ENCODE results near the gene CPT1B. TPM values are rescaled to one million over a fixed set of nuclear protein-coding genes. Genes with fewer than 3 reads are reported as not detected.

Gene CPT1B
- total and polyA plus RNA-seq, 10 of the 15 experiments (the other 5 are each of a cell fraction or from before 2014, with no cell fraction given) = 3.5 to 54.0 (median 21.7) TPM

GRCh38 chr22:50520826-50521453 lies 57.3 kb downstream of the CPT1B start:
- Histone ChIP-seq H3K9me3 (replicated peaks; ENCODE audit: control insufficient read depth, insufficient read depth, low read length) (no peaks in the 10 kb centered on the region), H3K4me1 (ENCODE audit: control insufficient read depth, insufficient read depth, low read length) (peaks cover 4% of the 10 kb centered on the region; the same call in 1 of the 2 replicates), H4K20me1 (ENCODE audit: control insufficient read depth, insufficient read depth) (no peaks in the 10 kb centered on the region), H3K27me3 (replicated peaks in 1 of 2; ENCODE audit: control insufficient read depth in 2 of 2, insufficient read depth in 2 of 2, low read length in 1 of 2) (no peaks in the 10 kb centered on the region), H3K27ac (ENCODE audit: control insufficient read depth, insufficient read depth) (no peak overlapping the region), H3K4me2 (ENCODE audit: control insufficient read depth, insufficient read depth) (no peak overlapping the region), H3K4me3 (no peak overlapping the region), H2AFZ (ENCODE audit: control insufficient read depth, low read depth, low read length) (no peak overlapping the region), H3K36me3 (ENCODE audit: control insufficient read depth in 2 of 2, insufficient read depth in 2 of 2, low read length in 1 of 2) (peaks cover 5 to 53% of the 10 kb centered on the region in 2 experiments; a peak in 3 of 4 replicates), H3K79me2 (ENCODE audit: control insufficient read depth, insufficient read depth, low read length) (peaks cover 18% of the 10 kb centered on the region), H3K9ac (ENCODE audit: control insufficient read depth, insufficient read depth, low read length) (no peak overlapping the region)
- RAD21 ChIA-PET (ENCODE audit: unreplicated experiment) = no interaction called here
- SMC1A ChIA-PET (ENCODE audit: uncharacterized antibody, unreplicated experiment) = no interaction called here
- FAIRE-seq = no peak
- CTCF ChIA-PET = no interaction called here
- in situ Hi-C loops (cut with MboI) = no loop called here
- no TSS peak for BruUV-seq (replicated peaks)
- no peak for ATAC-seq
- intact Hi-C loops (cut with micrococcal nuclease; ENCODE audit: unreplicated experiment) = no loop called here
- WGBS (ENCODE audit: insufficient coverage, insufficient replicate concordance, low lambda C conversion rate, missing lambda C conversion rate) = 92% methylated on average over 10 of the region's 13 CpGs
- POLR2A ChIA-PET = no interaction called here
- no peak for DNase-seq (ENCODE audit: low read depth, low spot score)
- no peak for TF ChIP-seq KAT2A (conservative IDR thresholded peaks at IDR 0.05; ENCODE audit: control insufficient read depth, low read depth, low read length)
- no peak for TF ChIP-seq SPI1 (IDR thresholded peaks at IDR 0.05; ENCODE audit: borderline replicate concordance, insufficient read depth, low read depth, low read length)
- no peak for TF ChIP-seq FOXM1 (IDR thresholded peaks at IDR 0.05; ENCODE audit: low read depth, low read length)
- no peak for TF ChIP-seq POLR2AphosphoS5 (IDR thresholded peaks at IDR 0.05; ENCODE audit: low read length)
- no peak for TF ChIP-seq NFXL1 (IDR thresholded peaks at IDR 0.05; ENCODE audit: borderline replicate concordance)
- TF ChIP-seq ZNF207 (IDR thresholded peaks at IDR 0.05; ENCODE audit: borderline replicate concordance) = no peak
- TF ChIP-seq DPF2 (IDR thresholded peaks at IDR 0.05) = no peak
- TF ChIP-seq CREB1 (IDR thresholded peaks at IDR 0.05; ENCODE audit: low read depth) = no peak
- TF ChIP-seq NR2F1 (conservative IDR thresholded peaks at IDR 0.05) = no peak
- TF ChIP-seq, protein P1, sequence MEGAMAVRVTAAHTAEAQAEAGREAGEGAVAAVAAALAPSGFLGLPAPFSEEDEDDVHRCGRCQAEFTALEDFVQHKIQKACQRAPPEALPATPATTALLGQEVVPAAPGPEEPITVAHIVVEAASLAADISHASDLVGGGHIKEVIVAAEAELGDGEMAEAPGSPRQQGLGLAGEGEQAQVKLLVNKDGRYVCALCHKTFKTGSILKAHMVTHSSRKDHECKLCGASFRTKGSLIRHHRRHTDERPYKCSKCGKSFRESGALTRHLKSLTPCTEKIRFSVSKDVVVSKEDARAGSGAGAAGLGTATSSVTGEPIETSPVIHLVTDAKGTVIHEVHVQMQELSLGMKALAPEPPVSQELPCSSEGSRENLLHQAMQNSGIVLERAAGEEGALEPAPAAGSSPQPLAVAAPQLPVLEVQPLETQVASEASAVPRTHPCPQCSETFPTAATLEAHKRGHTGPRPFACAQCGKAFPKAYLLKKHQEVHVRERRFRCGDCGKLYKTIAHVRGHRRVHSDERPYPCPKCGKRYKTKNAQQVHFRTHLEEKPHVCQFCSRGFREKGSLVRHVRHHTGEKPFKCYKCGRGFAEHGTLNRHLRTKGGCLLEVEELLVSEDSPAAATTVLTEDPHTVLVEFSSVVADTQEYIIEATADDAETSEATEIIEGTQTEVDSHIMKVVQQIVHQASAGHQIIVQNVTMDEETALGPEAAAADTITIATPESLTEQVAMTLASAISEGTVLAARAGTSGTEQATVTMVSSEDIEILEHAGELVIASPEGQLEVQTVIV (IDR thresholded peaks at IDR 0.05; ENCODE audit: borderline replicate concordance, partially characterized antibody) = no peak
- no peak for TF ChIP-seq CBX5 (IDR thresholded peaks at IDR 0.05; ENCODE audit: low read depth)
- no peak for TF ChIP-seq SP1 (IDR thresholded peaks at IDR 0.05; ENCODE audit: low read depth, low read length)
- TF ChIP-seq SMARCA5 (IDR thresholded peaks at IDR 0.05) = no peak
- no peak for TF ChIP-seq BCLAF1 (IDR thresholded peaks at IDR 0.05)
- TF ChIP-seq, protein P2, sequence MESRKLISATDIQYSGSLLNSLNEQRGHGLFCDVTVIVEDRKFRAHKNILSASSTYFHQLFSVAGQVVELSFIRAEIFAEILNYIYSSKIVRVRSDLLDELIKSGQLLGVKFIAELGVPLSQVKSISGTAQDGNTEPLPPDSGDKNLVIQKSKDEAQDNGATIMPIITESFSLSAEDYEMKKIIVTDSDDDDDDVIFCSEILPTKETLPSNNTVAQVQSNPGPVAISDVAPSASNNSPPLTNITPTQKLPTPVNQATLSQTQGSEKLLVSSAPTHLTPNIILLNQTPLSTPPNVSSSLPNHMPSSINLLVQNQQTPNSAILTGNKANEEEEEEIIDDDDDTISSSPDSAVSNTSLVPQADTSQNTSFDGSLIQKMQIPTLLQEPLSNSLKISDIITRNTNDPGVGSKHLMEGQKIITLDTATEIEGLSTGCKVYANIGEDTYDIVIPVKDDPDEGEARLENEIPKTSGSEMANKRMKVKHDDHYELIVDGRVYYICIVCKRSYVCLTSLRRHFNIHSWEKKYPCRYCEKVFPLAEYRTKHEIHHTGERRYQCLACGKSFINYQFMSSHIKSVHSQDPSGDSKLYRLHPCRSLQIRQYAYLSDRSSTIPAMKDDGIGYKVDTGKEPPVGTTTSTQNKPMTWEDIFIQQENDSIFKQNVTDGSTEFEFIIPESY (IDR thresholded peaks at IDR 0.05) = no peak
- TF ChIP-seq IRF3 (IDR thresholded peaks at IDR 0.05) = no peak
- TF ChIP-seq CEBPB (IDR thresholded peaks at IDR 0.05; ENCODE audit: borderline replicate concordance in 1 of 2, low read depth in 2 of 2, low read length in 2 of 2) = no peak
- no peak for TF ChIP-seq TARDBP (IDR thresholded peaks at IDR 0.05; ENCODE audit: borderline replicate concordance)
